22Rv1 (cell line): ENCODE results near the gene GREM1.

Experiments
- H3K27ac ChIP-seq: fragments of 450-650 bp; 2 replicates; pipeline ENCODE4 v1.5.1; 2017
- ZFX ChIP-seq: fragments of 450-650 bp; IDR thresholded peaks from 2 replicates; pipeline ENCODE4 v1.6.1; 2017; ENCODE audit warnings: antibody characterized with exemption, borderline replicate concordance
- TF ChIP-seq, protein P1 (sequence below): fragments of 450-650 bp; IDR thresholded peaks from 2 replicates; pipeline ENCODE4 v1.5.1; 2017; ENCODE audit warnings: mild to moderate bottlenecking

GREM1 gene

DNA sequence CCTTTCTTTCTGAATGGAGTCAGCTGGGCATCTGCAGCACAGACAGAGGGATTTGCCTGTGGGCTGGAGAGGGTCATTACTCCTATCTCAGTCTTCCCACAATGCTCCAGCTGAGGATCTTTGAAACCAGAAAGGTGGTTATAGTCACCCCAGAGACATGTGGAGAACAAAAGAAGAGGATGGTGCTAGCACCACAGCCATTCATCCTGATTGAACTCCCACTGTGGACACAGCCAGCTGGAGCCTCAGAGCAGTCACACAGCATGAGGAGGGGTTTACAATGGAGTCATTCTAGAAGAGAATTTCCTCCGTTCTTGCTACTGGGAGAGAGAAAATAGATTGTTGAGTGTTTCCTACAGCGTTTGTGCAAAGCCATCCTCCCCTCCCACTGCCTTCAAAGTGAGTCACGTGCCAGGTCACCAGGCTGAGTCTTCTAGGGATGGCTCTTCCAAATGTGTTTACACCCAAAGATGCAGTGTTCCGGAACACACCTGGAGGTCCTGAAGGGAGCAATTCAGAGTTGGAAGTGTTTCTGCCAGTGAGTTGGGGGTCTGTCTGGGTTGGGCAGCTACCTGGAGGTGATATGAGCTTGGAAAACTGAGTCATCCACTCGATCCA is 18.9 kb upstream of the GREM1 start:
- H3K27ac ChIP-seq, result no peak overlapping the region
- no peak for TF ChIP-seq ZFX
- TF ChIP-seq, protein P1, sequence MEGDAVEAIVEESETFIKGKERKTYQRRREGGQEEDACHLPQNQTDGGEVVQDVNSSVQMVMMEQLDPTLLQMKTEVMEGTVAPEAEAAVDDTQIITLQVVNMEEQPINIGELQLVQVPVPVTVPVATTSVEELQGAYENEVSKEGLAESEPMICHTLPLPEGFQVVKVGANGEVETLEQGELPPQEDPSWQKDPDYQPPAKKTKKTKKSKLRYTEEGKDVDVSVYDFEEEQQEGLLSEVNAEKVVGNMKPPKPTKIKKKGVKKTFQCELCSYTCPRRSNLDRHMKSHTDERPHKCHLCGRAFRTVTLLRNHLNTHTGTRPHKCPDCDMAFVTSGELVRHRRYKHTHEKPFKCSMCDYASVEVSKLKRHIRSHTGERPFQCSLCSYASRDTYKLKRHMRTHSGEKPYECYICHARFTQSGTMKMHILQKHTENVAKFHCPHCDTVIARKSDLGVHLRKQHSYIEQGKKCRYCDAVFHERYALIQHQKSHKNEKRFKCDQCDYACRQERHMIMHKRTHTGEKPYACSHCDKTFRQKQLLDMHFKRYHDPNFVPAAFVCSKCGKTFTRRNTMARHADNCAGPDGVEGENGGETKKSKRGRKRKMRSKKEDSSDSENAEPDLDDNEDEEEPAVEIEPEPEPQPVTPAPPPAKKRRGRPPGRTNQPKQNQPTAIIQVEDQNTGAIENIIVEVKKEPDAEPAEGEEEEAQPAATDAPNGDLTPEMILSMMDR, result no peak

DNA sequence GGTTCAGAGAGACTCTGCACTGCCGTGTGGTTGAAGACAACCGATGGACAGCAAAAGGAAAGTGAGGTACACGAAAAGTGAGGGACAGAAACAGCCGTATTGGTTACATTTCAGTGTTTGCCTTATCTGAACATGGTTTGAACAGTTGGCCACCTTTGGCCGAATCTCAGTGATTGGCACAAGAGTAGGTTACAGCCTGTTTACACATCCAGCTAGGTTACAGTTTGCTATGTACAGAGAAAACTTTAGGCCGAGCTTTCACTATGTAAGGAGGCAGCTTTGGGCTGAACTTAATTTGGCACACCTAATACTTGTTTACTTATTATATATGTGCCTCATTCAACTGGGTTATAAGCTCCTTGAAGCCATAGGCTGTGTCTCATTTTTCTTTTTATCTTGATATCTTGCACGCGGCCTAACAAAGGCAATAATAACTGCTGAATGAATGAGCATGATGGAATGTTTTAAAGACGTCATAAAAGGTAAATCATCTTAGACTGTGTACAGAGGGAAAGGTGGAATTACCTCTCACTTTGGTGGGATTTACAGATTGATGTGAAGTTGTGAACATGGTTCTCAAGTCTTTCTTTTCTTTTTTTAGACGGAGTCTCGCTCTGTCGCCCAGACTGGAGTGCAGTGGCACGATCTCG is 17.2 kb upstream of the GREM1 start:
- H3K27ac ChIP-seq, result peak overlapping the region; percentile 46
- no peak for TF ChIP-seq ZFX
- TF ChIP-seq, protein P1, result no peak

DNA sequence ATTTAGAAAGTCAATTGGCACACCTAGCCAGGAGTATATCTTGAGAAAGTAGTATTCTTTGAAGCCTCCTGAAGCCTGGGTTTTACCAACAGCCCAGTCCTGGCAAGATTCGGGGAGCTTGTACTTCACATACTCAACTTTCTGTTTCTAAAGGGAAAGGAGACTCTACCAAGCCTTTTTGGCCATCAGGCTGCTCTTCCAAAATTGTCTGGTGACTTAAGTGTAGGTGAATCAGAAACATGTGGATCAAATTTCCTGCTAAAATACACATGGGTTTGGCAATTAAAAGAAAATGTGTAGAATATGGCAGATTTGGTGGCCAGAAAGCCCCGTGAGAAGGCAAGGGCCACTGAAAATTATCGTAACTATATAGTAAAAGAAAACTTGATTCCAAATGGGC is 15.9 kb upstream of the GREM1 start:
- TF ChIP-seq, protein P1, result no peak
- no peak for TF ChIP-seq ZFX
- no peak overlapping the region for H3K27ac ChIP-seq

DNA sequence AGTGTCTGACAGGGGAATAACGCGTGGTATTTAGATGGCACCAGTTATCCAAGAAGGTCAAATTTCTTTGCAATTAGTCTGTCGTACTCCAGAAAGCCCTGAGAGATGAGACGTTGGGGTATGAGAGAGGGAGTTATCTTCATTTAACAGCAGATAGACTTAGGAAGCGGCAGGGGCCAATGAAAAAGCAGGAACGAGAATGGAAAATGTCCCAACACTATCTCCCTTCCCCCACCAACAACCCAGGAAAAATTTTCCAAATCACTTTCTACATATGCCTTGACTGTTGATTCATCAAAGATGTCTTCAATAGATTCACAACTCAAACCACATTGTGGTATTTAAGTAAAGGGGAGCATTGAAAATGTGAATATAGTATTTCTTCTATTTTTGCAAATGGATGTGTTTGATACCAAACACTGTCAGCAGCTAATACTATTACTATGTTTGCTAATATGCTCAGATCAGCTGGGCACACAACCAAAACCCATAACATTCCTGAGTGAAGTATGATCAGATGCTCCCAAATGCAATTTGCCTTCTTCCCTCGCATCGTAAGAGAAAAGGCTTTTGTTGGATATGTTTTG is 13.3 kb upstream of the GREM1 start:
- TF ChIP-seq, protein P1, result no peak
- no peak for TF ChIP-seq ZFX
- no peak overlapping the region for H3K27ac ChIP-seq

DNA sequence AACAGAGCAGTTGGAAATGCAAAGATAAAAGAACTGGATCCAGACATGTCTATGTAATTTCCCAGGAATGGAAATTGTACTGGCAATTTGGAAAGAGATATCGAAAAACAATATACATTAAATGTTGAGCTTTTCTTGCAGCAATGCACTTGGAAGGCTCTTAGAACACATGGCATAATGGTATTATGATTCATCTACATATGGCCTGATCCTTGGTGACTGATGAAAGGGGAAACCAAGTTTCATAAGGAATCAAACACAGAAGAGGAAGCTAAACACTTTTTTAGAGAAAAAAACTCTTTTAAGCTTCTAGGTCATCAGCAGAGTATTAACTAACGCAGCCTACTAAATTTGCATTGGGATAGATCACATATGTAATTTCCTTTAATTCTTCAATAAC is 12.4 kb upstream of the GREM1 start:
- no peak overlapping the region for H3K27ac ChIP-seq
- no peak for TF ChIP-seq ZFX
- TF ChIP-seq, protein P1, result no peak

DNA sequence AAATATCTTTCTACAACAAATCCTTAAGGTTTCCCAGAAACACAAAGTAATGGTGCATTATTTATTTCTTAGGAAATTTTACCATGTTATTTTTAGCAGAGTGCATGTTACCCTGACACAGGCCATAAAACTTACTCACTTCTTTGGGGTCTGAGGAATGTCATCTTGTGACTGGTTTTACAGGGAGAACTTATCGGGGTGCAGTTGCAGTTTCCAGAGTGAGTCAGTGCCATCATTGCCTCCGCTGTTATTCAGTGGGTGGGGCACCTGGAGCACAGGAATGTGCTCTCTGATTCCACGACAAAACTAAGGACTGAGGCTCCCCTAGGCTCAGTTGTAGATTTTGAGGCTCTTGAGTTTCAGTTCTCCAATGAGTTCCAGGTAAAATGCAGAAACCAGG is 11.1 kb upstream of the GREM1 start:
- TF ChIP-seq ZFX, result no peak
- TF ChIP-seq, protein P1, result no peak
- no peak overlapping the region for H3K27ac ChIP-seq

DNA sequence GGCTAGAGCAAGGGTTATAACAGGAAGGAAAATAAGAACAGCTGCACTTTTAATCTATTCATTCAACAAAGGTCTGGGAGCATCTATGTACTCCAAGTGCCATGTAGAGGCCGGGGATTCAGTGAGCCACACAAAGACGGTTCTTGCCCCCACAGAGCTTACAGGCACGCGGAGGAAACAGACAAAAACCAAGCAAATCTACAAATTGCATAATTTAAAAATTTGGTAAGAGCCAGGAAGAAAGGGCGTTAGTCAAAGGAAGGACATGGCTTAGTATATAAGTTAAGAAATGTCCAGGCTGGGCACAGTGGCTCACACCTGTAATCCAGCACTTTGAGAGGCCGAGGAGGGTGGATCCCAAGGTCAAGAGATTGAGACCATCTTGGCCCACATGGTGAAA is 10.4 kb upstream of the GREM1 start:
- TF ChIP-seq, protein P1, result no peak
- no peak overlapping the region for H3K27ac ChIP-seq
